ENCODE measurements around the gene CFAP99.

CFAP99 gene

GRCh38 chr4:2428496-2429213, 9.9 kb downstream of the CFAP99 start:
- FAIRE-seq, result no peak
- DNase-seq (ENCODE audit: low spot score), result no peak

- DNase-seq (ENCODE audit: low spot score), result peak; percentile 19
- peak; percentile 37 for FAIRE-seq
These were observed 11.4 kb downstream of the CFAP99 start for GRCh38 chr4:2429945-2430757.

- FAIRE-seq (no peak), DNase-seq (ENCODE audit: low spot score) (no peak)
These were observed 13.2 kb downstream of the CFAP99 start for GRCh38 chr4:2432004-2432403.

- FAIRE-seq, result peak; percentile 38
These were observed 14.3 kb downstream of the CFAP99 start for GRCh38 chr4:2432991-2433530.

GRCh38 chr4:2433609-2434350, 15.0 kb downstream of the CFAP99 start:
- no peak for FAIRE-seq

More at GRCh38 chr4:2432991-2433530, 14.3 kb downstream of the CFAP99 start:
- DNase-seq (ENCODE audit: low spot score), result peak; percentile 86

GRCh38 chr4:2434420-2434819, 15.7 kb downstream of the CFAP99 start:
- FAIRE-seq (no peak), DNase-seq (ENCODE audit: low spot score) (no peak)

More at GRCh38 chr4:2433609-2434350, 15.0 kb downstream of the CFAP99 start:
- DNase-seq (ENCODE audit: low spot score), result no peak

- FAIRE-seq, result no peak
- DNase-seq (ENCODE audit: low spot score), result no peak
These were observed 17.5 kb downstream of the CFAP99 start for GRCh38 chr4:2436301-2436700.

GRCh38 chr4:2436761-2437474, 18.2 kb downstream of the CFAP99 start:
- FAIRE-seq, result no peak
- no peak for DNase-seq (ENCODE audit: low spot score)

- DNase-seq (ENCODE audit: low spot score) (no peak), FAIRE-seq (no peak)
These were observed 18.9 kb downstream of the CFAP99 start for GRCh38 chr4:2437475-2438215.

GRCh38 chr4:2438822-2439718, 20.3 kb downstream of the CFAP99 start:
- DNase-seq (ENCODE audit: low spot score), result no peak
- no peak for FAIRE-seq

- FAIRE-seq, result no peak
These were observed 22.8 kb downstream of the CFAP99 start for GRCh38 chr4:2441393-2442174.

GRCh38 chr4:2442175-2442993, 23.6 kb downstream of the CFAP99 start:
- DNase-seq (ENCODE audit: low spot score) (no peak), FAIRE-seq (no peak)

More at GRCh38 chr4:2441393-2442174, 22.8 kb downstream of the CFAP99 start:
- DNase-seq (ENCODE audit: low spot score), result peak; percentile 26

GRCh38 chr4:2443061-2443730, 24.4 kb downstream of the CFAP99 start:
- no peak for FAIRE-seq
- no peak for DNase-seq (ENCODE audit: low spot score)

GRCh38 chr4:2443956-2444740, 25.4 kb downstream of the CFAP99 start:
- FAIRE-seq, result no peak
- no peak for DNase-seq (ENCODE audit: low spot score)

GRCh38 chr4:2445130-2445529, 26.4 kb downstream of the CFAP99 start:
- DNase-seq (ENCODE audit: low spot score) (no peak), FAIRE-seq (no peak)

GRCh38 chr4:2445571-2445970, 26.8 kb downstream of the CFAP99 start:
- FAIRE-seq, result no peak

More at GRCh38 chr4:2445571-2445970, 26.8 kb downstream of the CFAP99 start:
- DNase-seq (ENCODE audit: low spot score), result no peak

All from RCC 7860 (cell line).